Glomerular endothelial cell (primary cell): Measurements from ENCODE around the gene ZMYND12. TPM values are rescaled to one million over a fixed set of nuclear protein-coding genes. Genes with fewer than 3 reads are reported as not detected.

Experiments used
- DNase-seq: peaks from one replicate; pipeline ENCODE4 v3.0.0-alpha.2; 2011; ENCODE audit warnings: low read depth, low spot score; ENCODE audit errors: extremely low read depth
- total RNA-seq: library from RNA; depleted of rRNA; stranded (reverse); fragments of >200 nt; gene quantifications from 2 replicates; pipeline ENCODE4 v1.2.3, GENCODE V29; 2015

The ZMYND12 gene
- total RNA-seq, 1 donor from 2014 or later: not detected

DNA sequence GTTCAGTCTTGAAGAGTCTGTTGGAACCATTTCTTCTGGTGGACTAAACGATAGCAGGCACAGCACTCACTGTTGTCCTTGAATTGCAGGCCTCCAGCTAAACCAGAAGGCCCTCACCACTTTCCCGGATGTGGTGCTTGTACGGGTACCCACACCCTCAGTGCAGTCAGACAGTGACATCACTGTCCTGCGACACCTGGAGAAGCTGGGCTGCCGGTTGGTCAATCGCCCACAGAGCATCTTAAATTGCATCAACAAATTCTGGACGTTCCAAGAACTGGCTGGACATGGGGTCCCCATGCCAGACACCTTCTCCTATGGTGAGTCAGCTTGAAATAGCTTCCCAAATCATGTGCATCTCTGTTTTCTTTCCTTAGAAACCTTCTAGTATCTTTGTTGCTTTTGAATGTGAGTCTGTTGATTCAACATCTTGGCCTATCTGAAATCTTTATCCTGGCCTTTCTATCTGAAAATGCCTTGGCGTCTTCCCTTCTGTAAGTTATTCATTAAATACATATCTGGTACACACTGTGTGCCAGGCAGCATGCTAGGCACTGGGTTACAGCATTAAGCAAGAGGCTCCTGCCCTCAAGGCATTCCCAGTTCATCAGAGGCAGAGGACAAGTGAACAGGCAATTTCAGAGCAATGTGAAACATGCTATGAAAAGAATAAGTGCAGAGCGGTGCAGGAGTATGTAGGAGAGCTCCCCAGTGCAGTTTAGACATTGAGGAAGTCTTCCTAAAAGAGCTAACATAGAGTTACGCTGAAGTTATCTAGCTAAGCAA is 56.3 kb downstream of the ZMYND12 start:
- DNase-seq: no peak

- no peak for DNase-seq
These were observed 62.6 kb downstream of the ZMYND12 start for GRCh38 chr1:42392967-42393848.

DNA sequence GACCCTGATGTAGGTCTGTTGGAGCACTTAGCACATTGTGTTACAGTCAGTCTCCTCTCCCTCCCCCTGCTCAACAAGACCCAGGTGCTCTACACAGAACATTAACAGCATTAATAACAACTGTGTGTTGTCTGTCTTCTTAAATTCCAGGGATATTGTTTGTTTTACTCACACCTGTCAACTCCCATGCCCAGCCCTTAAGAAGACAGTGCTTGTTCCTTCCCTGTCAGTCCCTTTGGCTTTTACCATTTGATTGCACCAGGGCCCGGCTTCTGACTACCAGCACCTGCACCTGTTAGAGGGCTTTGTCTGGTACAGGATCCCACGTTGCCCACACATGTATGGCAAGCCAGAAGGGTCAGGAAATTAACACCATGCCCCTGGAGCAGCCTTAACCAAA is 63.6 kb downstream of the ZMYND12 start:
- DNase-seq: no peak

GRCh38 chr1:42386051-42386450 is 69.8 kb downstream of the ZMYND12 start:
- DNase-seq: no peak

DNA sequence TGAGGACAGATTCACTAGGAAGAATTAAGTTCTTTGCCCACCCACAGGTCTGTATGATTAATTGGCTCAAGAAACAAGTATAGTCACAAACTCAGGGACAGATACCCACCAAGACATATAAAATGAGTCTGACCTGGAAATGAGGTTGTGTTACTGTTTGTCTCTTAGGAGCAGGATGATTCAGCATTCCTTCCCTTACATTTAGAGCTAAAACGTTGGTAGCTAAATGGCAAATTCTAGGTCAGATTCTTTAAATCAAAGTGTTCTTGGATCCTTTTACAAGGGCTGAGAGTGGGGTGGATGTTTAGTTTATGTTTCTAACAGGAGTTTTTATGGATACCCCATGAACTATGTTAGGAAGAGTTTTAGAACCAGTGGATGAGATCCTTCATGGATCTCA is 70.5 kb downstream of the ZMYND12 start:
- no peak for DNase-seq

DNA sequence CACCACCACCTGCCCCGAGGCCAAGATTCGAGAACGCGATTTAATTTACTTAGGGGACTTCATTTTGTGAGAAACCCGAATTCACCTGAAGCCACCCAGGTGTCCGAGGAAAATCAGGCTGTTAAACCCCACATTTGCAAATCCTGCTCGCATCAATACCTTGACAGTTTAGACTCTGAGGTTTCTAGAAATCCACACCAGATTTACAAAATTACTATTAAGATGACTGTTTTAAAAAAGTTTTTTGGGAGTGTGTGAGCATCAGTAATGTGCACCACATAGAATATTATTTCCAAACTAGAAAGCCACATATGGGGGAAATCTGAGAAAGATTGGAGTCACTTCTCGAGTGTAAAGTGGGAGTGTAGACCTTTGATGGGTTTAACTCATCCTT is 74.5 kb downstream of the ZMYND12 start:
- no peak for DNase-seq

- no peak for DNase-seq
These were observed 75.1 kb downstream of the ZMYND12 start, which contains the start of gene RIMKLA for GRCh38 chr1:42380586-42381279. Gene RIMKLA, plus strand, starts transcription at chr1:42380792. Its CDS starts 143 bp downstream, at chr1:42380935.

Other genes with a start within 250 kb of the ZMYND12 start
- 20.7 and 36.9 TPM in 2 replicates for gene FOXJ3, start 120.8 kb downstream of the ZMYND12 start, total RNA-seq
- 0.10 TPM in 1 of 2 replicates, not detected in the other for gene RIMKLA, start 75.2 kb downstream of the ZMYND12 start, total RNA-seq
- 26.4 and 30.0 TPM in 2 replicates for gene PPCS, start 521 bp upstream of the ZMYND12 start, total RNA-seq
- gene CCDC30, start 7.3 kb upstream of the ZMYND12 start, total RNA-seq: 0.34 and 0.64 TPM in 2 replicates
- gene PPIH, start 202.4 kb upstream of the ZMYND12 start, total RNA-seq: 21.5 and 40.6 TPM in 2 replicates
- 620 TPM in 2 replicates for gene YBX1, start 226.4 kb upstream of the ZMYND12 start, total RNA-seq